Activated CD4-positive, alpha-beta memory T cell treated with anti-CD3 and anti-CD28 coated beads, Interleukin-2, amount 10 ng/mL, durations not matched to agents 7 days and 5 days (primary cell): ENCODE data around the gene MAPK12. TPM values are rescaled to one million over a fixed set of nuclear protein-coding genes. Genes with fewer than 3 reads are reported as not detected.

Experiments used
- CTCF ChIA-PET: fragments of 350-600 bp; sonication (Branson Sonifier 250); formaldehyde crosslinking; loops from one replicate; lab custom pipeline; 2021; ENCODE audit warnings: antibody characterized with exemption, inconsistent platforms; lab: Charles Lee
- POLR2A ChIA-PET: fragments of 350-600 bp; sonication (Branson Sonifier 250); formaldehyde crosslinking; loops from one replicate; lab custom pipeline; 2021; ENCODE audit warnings: antibody characterized with exemption; lab: Charles Lee
- DNase-seq: peaks from one replicate; pipeline ENCODE4 v3.0.0-alpha.2; 2020
- H3K27ac Mint-ChIP-seq: one replicate; pipeline ENCODE4 v1.8.0; 2021; ENCODE audit warnings: mild to moderate bottlenecking, mixed read lengths
- H3K27me3 Mint-ChIP-seq: one replicate; pipeline ENCODE4 v1.8.0; 2021; ENCODE audit warnings: mixed read lengths
- H3K36me3 Mint-ChIP-seq: one replicate; pipeline ENCODE4 v1.8.0; 2021; ENCODE audit warnings: low read depth, mixed read lengths
- H3K4me1 Mint-ChIP-seq: one replicate; pipeline ENCODE4 v1.8.0; 2021; ENCODE audit warnings: mixed read lengths
- H3K4me3 Mint-ChIP-seq: one replicate; pipeline ENCODE4 v1.8.0; 2021; ENCODE audit warnings: mild to moderate bottlenecking, mixed read lengths
- H3K9me3 Mint-ChIP-seq: one replicate; pipeline ENCODE4 v1.8.0; 2021; ENCODE audit warnings: mixed read lengths
- total RNA-seq, 2 experiments: library from RNA; stranded (reverse); gene quantifications; one replicate each; pipeline ENCODE4 v1.2.3, GENCODE V29; 2021

The MAPK12 gene
- total RNA-seq, 2 experiments from 2014 or later: 4.8 to 5.8 TPM

DNA sequence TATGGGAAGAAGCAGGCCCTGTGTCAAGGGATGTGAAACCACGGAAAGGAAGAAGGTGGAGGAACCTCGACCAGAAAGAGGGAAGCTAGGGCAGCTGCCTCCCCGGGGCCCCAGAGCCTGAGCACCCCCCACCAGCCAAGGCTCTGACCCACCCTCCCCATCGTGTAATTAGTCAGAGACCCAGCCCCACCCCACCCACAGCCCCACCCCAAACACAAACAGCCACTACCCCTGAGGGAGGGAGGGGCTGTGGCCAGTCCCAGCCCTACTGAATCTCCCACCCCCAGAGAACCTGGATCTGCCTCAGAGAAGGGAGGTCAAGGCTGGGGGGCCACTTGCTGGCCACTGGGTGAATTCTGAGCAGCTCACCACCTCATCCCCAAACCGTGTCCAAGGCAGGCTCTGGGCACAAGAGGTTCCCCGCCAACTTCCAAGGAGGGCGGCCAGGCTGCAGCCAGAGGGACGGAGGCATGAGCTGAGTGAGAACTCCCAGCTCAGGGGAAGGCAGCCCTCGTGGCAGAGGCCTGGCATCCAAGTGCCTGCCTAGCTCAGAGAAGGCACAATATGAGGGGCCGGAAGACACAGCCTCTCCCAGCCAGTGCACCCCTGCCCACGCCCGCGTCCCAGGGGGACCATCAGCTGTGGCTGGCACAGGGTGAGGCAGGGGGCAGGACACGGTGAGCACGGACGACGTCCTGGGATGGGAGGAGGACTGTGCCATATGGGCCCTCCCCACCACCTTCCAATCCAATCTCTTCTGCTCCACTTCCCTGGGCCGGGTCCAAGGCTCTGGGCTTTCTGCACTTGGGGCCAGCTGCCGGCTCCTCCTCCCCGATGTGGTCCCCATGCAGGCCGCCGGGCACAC is 43.3 kb upstream of the MAPK12 start:
- Mint-ChIP-seq H3K4me3 (no peak overlapping the region), H3K9me3 (no peaks in the 10 kb centered on the region), H3K27me3 (peaks cover 9% of the 10 kb centered on the region), H3K27ac (no peak overlapping the region), H3K4me1 (peaks cover 23% of the 10 kb centered on the region), H3K36me3 (no peaks in the 10 kb centered on the region)
- DNase-seq: no peak
- POLR2A ChIA-PET: interaction anchor here (1.6 kb wide), 1 partner anchor 11 kb away, joined by 4 read pairs; no protein-coding TSS in a partner anchor
- CTCF ChIA-PET: interaction anchor here (1.1 to 1.7 kb wide), 3 partner anchors 11 to 29 kb away, joined by 3 to 6 read pairs (median 5); no protein-coding TSS in a partner anchor

DNA sequence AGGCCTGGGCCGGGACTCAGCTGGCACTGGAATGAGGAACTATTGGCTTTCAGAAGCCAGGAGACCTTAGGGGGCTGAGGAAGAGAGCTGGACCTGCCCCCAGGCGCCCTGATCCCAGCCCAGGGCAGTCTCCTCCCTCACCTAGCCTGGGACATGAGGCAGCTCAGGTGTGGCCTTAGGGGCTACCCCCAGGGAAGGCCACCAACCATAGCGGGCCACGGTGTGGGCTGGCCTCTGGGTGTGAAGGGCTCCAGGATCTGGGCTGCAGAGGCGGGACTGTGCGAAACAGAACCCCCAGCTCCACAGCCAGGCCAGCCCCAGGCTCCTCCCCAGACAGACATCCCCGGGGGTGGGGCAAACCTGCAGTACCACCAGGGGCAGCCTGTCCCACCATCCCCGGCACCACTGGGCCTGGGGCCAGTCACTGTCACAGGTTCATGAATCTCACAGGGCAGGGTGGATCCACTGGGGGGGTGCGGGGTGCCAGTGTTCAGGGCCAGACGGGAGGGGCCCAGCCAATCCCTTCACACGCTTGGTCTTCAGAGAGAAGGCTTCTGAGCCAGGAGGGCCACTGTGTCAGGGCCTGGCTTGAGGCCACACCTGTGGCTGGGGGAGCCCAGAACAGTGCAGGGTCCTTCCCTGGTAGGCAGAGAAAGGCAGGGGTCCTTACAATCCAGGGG is 42.5 kb upstream of the MAPK12 start:
- H3K9me3 Mint-ChIP-seq: no peaks in the 10 kb centered on the region
- no peak for DNase-seq
- ChIA-PET CTCF (interaction anchor here (1.1 to 1.7 kb wide), 3 partner anchors 10 to 28 kb away, joined by 3 to 6 read pairs (median 5); no protein-coding TSS in a partner anchor), POLR2A (interaction anchor here (1.0 kb wide), 1 partner anchor 23 kb away, joined by 3 read pairs; the partner anchor contains the start of gene DENND6B)
- no peak overlapping the region for H3K4me3 Mint-ChIP-seq
- H3K36me3 Mint-ChIP-seq: no peaks in the 10 kb centered on the region
- H3K27me3 Mint-ChIP-seq: peaks cover 9% of the 10 kb centered on the region
- peaks cover 23% of the 10 kb centered on the region for H3K4me1 Mint-ChIP-seq
- H3K27ac Mint-ChIP-seq: no peak overlapping the region

DNA sequence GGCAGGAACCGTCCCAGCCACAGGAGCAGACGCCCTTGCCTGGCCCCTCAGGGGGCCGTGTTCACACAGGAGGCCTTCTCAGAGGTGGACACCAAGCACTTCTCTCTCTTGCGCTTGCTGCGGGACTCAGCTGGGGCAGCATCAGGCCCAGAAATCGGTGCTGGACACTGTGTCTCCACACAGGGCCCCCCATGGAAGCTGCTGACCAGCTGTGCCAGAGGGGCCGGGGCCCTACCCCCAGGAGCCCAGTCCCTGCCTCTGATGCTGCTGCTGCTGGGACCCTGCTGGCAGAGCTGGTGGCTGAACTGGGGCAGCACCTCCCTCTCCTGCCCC is 42.0 kb upstream of the MAPK12 start:
- H3K36me3 Mint-ChIP-seq: no peaks in the 10 kb centered on the region
- no peak for DNase-seq
- ChIA-PET POLR2A (interaction anchor here (1.0 kb wide), 1 partner anchor 23 kb away, joined by 3 read pairs; the partner anchor contains the start of gene DENND6B), CTCF (interaction anchor here (1.1 to 1.7 kb wide), 2 partner anchors 22 to 27 kb away, joined by 5 to 6 read pairs; no protein-coding TSS in a partner anchor)
- H3K27ac Mint-ChIP-seq: no peak overlapping the region
- H3K4me3 Mint-ChIP-seq: no peak overlapping the region
- H3K27me3 Mint-ChIP-seq: peaks cover 6% of the 10 kb centered on the region
- no peaks in the 10 kb centered on the region for H3K9me3 Mint-ChIP-seq
- H3K4me1 Mint-ChIP-seq: peaks cover 20% of the 10 kb centered on the region

DNA sequence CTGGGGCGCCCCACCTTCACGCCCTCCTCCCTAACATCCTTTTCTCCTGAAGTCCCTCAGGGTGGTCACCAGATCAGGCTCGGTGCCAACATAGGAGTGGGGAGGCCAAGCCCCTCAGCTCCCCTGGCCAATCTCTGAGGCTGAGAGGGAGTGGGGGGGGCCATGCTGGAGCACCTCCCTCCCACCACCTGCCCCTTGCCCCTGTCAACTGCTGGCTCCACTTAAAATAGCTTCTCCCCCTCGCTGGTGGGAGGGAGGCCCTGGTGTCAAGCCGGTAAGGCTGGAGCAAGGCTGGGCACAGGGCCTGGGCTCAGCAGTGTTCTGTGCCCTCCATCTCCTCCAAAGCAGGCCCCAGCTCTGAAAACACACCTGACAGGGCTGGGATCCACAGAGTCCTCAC is 41.1 kb upstream of the MAPK12 start:
- Mint-ChIP-seq H3K9me3 (no peaks in the 10 kb centered on the region), H3K27me3 (peaks cover 6% of the 10 kb centered on the region), H3K4me3 (no peak overlapping the region), H3K27ac (no peak overlapping the region), H3K36me3 (no peaks in the 10 kb centered on the region), H3K4me1 (peaks cover 19% of the 10 kb centered on the region)
- CTCF ChIA-PET: no interaction called here
- POLR2A ChIA-PET: interaction anchor here (0.5 to 2.1 kb wide), 3 partner anchors 13 to 223 kb away, joined by 3 to 9 read pairs (median 4); partner anchors contain the start of gene SCO2
- DNase-seq: no peak

DNA sequence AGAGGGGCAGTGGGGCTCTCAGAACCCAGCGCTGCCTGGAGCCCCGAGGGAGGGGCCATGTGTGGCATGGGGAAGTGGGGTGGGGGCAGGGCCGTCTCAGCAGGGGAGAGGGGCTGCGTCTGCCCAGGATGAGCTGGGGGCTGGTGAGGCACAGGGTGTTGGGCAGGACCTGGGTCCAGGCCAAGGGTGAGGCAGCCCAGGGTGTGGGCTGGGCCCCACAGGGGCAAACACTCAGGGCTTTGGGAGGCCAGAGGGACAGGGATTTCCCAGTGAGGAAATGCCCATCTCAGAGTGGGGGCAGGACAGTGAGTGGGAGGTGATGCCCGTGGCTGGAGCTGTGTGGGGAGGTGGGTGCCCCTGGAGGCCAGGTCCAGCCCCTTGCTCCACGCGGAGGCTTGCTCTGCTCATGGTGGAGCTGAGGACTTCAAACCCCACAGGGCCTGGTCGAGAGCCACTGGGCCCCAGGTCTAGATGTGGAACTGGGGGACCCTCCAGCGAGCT is 40.6 kb upstream of the MAPK12 start:
- POLR2A ChIA-PET: interaction anchor here (0.5 to 2.1 kb wide), 3 partner anchors 13 to 223 kb away, joined by 3 to 9 read pairs (median 4); partner anchors contain the start of gene SCO2
- peaks cover 6% of the 10 kb centered on the region for H3K27me3 Mint-ChIP-seq
- CTCF ChIA-PET: no interaction called here
- no peaks in the 10 kb centered on the region for H3K36me3 Mint-ChIP-seq
- no peak overlapping the region for H3K4me3 Mint-ChIP-seq
- H3K4me1 Mint-ChIP-seq: peaks cover 19% of the 10 kb centered on the region
- no peak for DNase-seq
- no peak overlapping the region for H3K27ac Mint-ChIP-seq
- no peaks in the 10 kb centered on the region for H3K9me3 Mint-ChIP-seq

DNA sequence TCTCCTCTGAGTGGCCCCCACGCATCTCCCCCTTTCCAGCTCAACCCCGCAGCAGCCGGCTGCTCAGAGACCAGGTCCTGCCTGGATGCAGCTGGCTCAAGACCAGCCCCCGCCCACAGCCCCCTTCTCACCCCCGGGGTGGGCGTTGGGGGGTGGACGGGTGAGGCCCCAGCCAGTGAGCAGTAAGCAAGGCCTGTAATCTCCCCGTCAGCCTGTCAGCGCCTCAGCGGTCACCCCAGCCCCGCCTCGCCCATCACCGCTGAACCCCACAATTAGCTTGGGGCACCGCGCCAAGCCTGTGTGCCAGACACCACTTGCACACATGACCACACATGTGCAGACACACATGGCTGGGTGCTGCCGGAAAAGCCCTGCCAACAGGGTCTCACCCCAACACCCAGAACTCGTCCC is 40.1 kb upstream of the MAPK12 start:
- POLR2A ChIA-PET: interaction anchor here (2.1 kb wide), 1 partner anchor 14 kb away, joined by 9 read pairs; no protein-coding TSS in a partner anchor
- Mint-ChIP-seq H3K36me3 (no peaks in the 10 kb centered on the region), H3K9me3 (no peaks in the 10 kb centered on the region), H3K27ac (no peak overlapping the region), H3K4me1 (peaks cover 19% of the 10 kb centered on the region), H3K4me3 (no peak overlapping the region), H3K27me3 (peaks cover 6% of the 10 kb centered on the region)
- CTCF ChIA-PET: no interaction called here
- no peak for DNase-seq

DNA sequence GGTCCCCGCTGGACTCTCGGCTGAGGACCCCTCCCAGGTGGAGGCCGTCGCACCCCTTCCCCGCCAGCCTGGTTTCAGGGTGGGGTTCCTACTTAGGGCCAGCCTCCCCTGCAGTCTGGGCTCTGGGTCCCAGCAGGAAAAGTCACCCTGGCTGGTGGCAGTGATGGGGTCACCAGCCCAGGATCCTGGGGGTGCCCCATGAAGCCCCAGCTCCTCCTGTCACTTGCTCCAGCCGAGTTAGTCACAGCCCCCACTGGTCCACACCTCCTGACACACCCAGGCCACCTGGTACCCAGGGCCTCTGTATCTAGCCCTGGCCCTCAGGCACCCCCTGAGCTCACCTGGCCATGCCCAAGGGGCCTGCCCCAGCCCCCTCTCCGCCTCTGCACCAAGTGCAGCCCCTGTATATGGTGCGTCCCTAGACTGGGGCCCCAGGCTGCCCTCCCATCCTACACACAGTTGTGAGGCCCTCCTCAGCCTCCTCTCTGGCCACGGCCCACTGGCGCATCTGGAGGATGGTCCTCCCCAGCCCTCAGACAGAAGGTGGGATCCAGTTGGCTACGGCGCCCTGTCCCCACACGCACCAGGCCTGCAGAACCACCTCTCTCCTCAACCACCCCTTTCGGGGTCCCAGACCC is 39.3 kb upstream of the MAPK12 start:
- Mint-ChIP-seq H3K4me3 (no peak overlapping the region), H3K36me3 (no peaks in the 10 kb centered on the region), H3K27me3 (no peaks in the 10 kb centered on the region), H3K27ac (no peak overlapping the region), H3K4me1 (peaks cover 12% of the 10 kb centered on the region), H3K9me3 (no peaks in the 10 kb centered on the region)
- no peak for DNase-seq
- POLR2A ChIA-PET: interaction anchor here (2.1 kb wide), 1 partner anchor 14 kb away, joined by 9 read pairs; no protein-coding TSS in a partner anchor
- CTCF ChIA-PET: no interaction called here

DNA sequence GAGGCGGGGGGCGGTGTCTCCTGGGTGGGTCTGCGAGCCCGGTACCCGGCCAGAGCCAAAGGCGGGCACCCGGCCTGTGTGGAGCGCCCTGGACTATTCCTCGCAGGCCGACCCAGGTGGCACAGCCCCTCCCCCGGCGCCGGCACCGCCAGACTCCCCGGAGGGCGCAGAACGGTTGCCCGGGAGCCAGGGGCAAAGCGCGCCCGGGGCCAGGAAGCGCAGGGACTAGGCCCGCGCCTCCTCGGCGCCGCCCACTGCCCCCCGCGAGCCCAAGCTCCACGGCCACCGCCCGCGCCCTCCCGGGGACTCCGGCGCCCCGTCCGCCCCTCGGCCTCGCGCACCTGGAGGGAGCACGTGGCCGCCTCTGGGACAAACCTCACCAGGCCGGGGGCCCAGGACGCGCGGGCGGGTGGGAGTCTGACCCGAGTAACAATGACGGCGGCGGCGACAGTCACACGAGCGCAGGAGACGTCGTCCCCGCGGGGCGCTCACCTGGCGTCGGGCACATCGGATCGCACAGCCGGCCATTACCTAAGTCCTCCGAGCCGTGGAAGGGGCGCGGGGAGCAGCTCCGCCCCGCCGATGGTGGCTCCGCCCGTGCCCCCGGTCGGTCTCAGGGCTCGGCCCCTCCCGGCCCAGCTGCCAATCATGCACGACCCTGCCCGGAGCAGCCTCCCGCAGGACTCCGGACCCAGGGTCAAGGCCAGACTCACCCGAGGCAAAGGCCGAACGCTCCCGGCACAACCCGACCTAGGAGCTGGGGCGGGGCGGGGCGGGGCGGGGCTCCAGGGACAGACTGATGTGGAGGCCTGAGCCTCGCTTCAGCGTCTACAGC is 38.5 kb upstream of the MAPK12 start:
- H3K27me3 Mint-ChIP-seq: peaks cover 1% of the 10 kb centered on the region
- ChIA-PET POLR2A (no interaction called here), CTCF (no interaction called here)
- no peaks in the 10 kb centered on the region for H3K36me3 Mint-ChIP-seq
- no peaks in the 10 kb centered on the region for H3K9me3 Mint-ChIP-seq
- no peak overlapping the region for H3K27ac Mint-ChIP-seq
- H3K4me3 Mint-ChIP-seq: no peak overlapping the region
- DNase-seq: no peak
- H3K4me1 Mint-ChIP-seq: peaks cover 9% of the 10 kb centered on the region

DNA sequence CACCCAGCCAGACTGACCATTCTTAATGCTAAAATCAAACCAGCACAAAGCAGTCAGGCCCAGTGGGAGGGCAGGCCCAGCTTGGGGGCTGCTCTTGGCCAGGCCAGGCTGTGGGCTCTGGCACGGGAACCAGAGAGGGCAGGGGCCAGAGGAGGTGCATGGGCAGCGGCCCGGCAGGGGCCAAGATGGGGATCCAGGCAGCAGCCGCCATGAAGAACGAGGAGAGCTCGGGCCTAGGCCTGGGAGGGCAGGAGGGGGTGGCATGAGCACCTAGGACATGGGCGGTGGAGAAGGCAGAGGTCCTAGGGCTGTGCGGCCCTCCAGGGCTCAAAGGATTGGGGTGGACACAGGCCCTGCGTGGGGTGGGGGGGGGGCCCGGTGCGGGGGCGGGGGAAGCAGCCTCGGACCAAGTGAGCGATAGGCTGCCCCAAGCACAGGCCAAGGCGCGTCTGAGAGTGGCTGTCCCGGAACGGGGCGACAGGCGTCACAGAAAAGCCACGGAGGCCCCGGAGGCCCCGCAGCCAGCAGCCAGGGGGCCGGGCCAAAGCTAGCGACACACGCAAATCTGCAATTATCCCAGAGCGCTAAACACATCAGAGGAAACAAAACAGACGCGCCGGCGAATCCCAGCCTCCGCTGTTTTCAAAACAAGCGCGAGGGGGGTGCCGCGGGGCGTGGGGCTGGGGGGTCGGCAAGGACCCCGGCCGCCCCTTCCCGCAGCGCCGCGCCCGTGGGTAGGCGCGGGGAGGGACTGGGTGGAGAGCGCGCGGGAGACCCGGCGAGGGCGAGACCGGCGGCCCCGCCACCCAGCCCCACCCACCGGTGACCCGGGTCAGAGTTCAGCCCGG is 37.7 kb upstream of the MAPK12 start:
- CTCF ChIA-PET: no interaction called here
- no peak overlapping the region for H3K4me3 Mint-ChIP-seq

DNA sequence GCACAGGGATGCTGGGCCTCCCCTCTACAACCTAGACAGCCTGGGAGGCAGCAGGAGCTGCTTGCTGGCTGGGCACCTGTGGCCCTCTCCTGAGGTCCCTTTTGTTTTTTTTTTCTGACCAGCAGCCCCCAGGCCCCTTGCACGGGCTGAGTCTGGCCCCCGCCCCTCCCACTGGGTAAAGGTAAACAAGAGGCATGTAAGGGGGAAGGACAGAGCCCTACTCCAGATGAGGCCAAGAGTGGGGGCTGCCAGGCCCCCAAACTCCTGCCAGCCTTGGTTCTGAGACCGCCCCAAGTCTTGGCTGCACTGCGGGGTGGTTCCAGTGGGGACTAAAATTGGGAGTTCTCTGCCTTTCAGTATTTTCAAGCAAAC is 36.8 kb upstream of the MAPK12 start:
- CTCF ChIA-PET: no interaction called here
- Mint-ChIP-seq H3K9me3 (no peaks in the 10 kb centered on the region), H3K27me3 (peaks cover 1% of the 10 kb centered on the region), H3K36me3 (no peaks in the 10 kb centered on the region), H3K4me1 (peaks cover 2% of the 10 kb centered on the region), H3K4me3 (no peak overlapping the region), H3K27ac (no peak overlapping the region)
- POLR2A ChIA-PET: no interaction called here
- DNase-seq: no peak

More for the DNA sequence above, 37.7 kb upstream of the MAPK12 start:
- Mint-ChIP-seq H3K27ac (no peak overlapping the region), H3K27me3 (peaks cover 1% of the 10 kb centered on the region), H3K9me3 (no peaks in the 10 kb centered on the region), H3K36me3 (no peaks in the 10 kb centered on the region), H3K4me1 (peaks cover 3% of the 10 kb centered on the region)
- POLR2A ChIA-PET: no interaction called here
- DNase-seq: no peak

DNA sequence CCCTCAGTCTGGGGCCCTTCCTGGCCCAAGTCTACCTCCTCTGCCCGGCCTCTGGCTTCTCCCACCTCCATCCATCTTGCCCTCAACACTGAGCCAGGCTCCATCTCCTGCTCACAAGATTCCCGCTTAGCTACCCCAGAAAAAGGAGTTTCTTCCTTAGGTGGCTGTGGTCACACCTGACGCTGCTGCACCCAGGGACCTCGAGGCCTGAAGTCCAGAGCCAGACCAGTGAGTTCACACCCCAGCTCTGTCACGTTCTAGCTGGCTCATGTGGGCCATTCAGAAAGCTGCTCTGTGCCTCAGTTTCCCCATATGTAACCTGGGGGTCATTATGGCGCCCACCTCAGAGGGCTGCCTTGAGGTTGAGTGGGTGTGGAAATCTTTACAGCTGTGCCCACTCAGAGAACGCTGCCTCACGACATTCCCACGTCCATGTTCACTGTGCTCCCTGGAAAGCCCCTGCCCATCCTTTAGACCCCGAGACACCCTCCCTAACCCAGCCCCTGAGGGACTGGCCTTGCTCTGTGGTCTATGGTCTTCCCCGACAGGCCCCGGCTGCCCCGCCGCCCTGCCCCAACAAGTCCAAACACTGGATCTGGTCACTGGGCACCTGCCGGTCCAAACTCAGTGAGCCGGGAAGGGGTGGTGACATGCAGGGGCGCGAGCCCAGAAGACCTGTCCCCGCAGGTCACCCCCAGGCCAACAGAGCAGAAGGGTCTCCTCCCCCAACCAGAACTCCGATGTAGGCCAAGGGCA is 36.2 kb upstream of the MAPK12 start:
- H3K27ac Mint-ChIP-seq: no peak overlapping the region
- peaks cover 5% of the 10 kb centered on the region for H3K4me1 Mint-ChIP-seq
- ChIA-PET POLR2A (interaction anchor here (0.6 kb wide), 1 partner anchor 14 kb away, joined by 3 read pairs; no protein-coding TSS in a partner anchor), CTCF (no interaction called here)
- H3K36me3 Mint-ChIP-seq: no peaks in the 10 kb centered on the region
- H3K9me3 Mint-ChIP-seq: no peaks in the 10 kb centered on the region
- no peak overlapping the region for H3K4me3 Mint-ChIP-seq
- DNase-seq: no peak
- peaks cover 4% of the 10 kb centered on the region for H3K27me3 Mint-ChIP-seq
